C4-2B (cell line): ENCODE results near the gene NCOA7.

Experiments
- CTCF ChIP-seq: fragments of 450-650 bp; conservative IDR thresholded peaks from 2 replicates; pipeline ENCODE4 v1.5.1; 2017; ENCODE audit warnings: mild to moderate bottlenecking
- ZFX ChIP-seq: fragments of 450-650 bp; IDR thresholded peaks from 2 replicates; pipeline ENCODE4 v1.6.1; 2017

GRCh38 chr6:125953502-125953875, 162.7 kb downstream of the NCOA7 start:
- TF ChIP-seq CTCF (peak; percentile 27), ZFX (no peak)
